Psoas muscle (tissue), 8 donors: Measurements from ENCODE around the gene ZBTB33. TPM values are rescaled to one million over a fixed set of nuclear protein-coding genes. Genes with fewer than 3 reads are reported as not detected.

Source experiments
- ATAC-seq, 4 donors: fragments of 200-7000 bp; cut with Tn5 transposase; one replicate each; pipeline ENCODE4 v1.9.1; 2020; ENCODE audit warnings: moderate library complexity in 3 of 4, mild to moderate bottlenecking in 2 of 4
- DNase-seq, 2 donors: peaks; one replicate each; pipeline ENCODE4 v3.0.0-alpha.2; 2020
- H3K27ac ChIP-seq: fragments of 200-600 bp; one replicate; pipeline ENCODE4 v1.8.0; 2022
- H3K27me3 ChIP-seq, 3 donors: fragments of 200-600 bp in 1 of 3; one replicate each; pipeline versions ENCODE4 v1.6.1 to v1.8.0; 2013 to 2022; ENCODE audit warnings: low read length in 2 of 3, mild to moderate bottlenecking in 2 of 3, moderate library complexity in 1 of 3; ENCODE audit not compliant: insufficient read depth in 3 of 3
- H3K36me3 ChIP-seq, 2 donors: fragments of 200-600 bp in 1 of 2; one replicate each; pipeline versions ENCODE4 v1.6.1 to v1.8.0; 2013 to 2022; ENCODE audit warnings: low read depth in 1 of 2, mild to moderate bottlenecking in 1 of 2, moderate library complexity in 1 of 2; ENCODE audit not compliant: insufficient read depth in 1 of 2
- H3K4me1 ChIP-seq: fragments of 200-600 bp; one replicate; pipeline ENCODE4 v1.8.0; 2022
- H3K4me3 ChIP-seq: fragments of 200-600 bp; one replicate; pipeline ENCODE4 v1.8.0; 2022; ENCODE audit warnings: mild to moderate bottlenecking
- H3K9me3 ChIP-seq: fragments of 200-600 bp; one replicate; pipeline ENCODE4 v1.8.0; 2022
- CTCF ChIP-seq: fragments of 200-600 bp; IDR thresholded peaks from one replicate; pipeline ENCODE4 v1.8.0; 2022; ENCODE audit warnings: antibody characterized with exemption
- WGBS, 3 donors: extraction: QIAGEN DNeasy Blood & Tissue Kit; methylation state at CpG; one replicate each; pipeline versions ENCODE4 v1.1.6 to v1.1.7; 2013; 5-methylcytosine and 5-hydroxymethylcytosine counted together
- intact Hi-C, 2 donors: fragments of 100-400 bp; cut with DNase I; formaldehyde crosslinking; loops; one replicate each; pipeline versions ENCODE4 v1.11.0 to v1.14.2; 2022
- polyA plus RNA-seq, 3 donors: library from polyadenylated mRNA; stranded (reverse); fragments of 200-250 nt; gene quantifications; one replicate each; pipeline ENCODE4 v1.2.3, GENCODE V29; 2013
- total RNA-seq, 4 donors: library from RNA; stranded (reverse); fragmentation: NEBNext Ultra II Directional in 2 of 4; extraction: Animal tissue kit (Norgen Biotek cat#: 25700) in 2 of 4; gene quantifications; one replicate each; pipeline versions ENCODE4 v1.2.1 to v1.2.4, GENCODE V29; 2021 to 2023
- donor health status: healthy with polysubstance abuse.
- donor health status: DM: no; HTN: no; CAD: no; lungs with moderate emphysema.
- donor health status: Bipolar disorder and iron deficiency.
- donor health status: healthy.
- donor health status: DM: yes; HTN: yes; CAD: no.
- donor health status: DM: no; HTN: no; CAD: no.
- donor health status: DM: no; HTN: no; CAD: no.
- donor health status: DM: yes; HTN: yes; CAD: no.

Gene ZBTB33
- total and polyA plus RNA-seq, 7 donors: 2.6 to 11.8 (median 7.5) TPM

GRCh38 chrX:120271218-120271617, 20.6 kb downstream of the ZBTB33 start:
- no peaks in the 10 kb centered on the region for H3K9me3 ChIP-seq
- peaks cover 0 to 7% (median 0%) of the 10 kb centered on the region in 3 donors for H3K27me3 ChIP-seq
- H3K27ac ChIP-seq: no peak overlapping the region
- no peak for TF ChIP-seq CTCF
- H3K4me3 ChIP-seq: no peak overlapping the region
- 69 to 79% (median 70%) methylated on average over 2 of the region's 2 CpGs for WGBS, 3 donors
- H3K4me1 ChIP-seq: no peaks in the 10 kb centered on the region
- intact Hi-C loops: no loop called here
- no peak for DNase-seq
- peak in 2 of 4 donors; percentile 43 to 59 for ATAC-seq
- no peaks in the 10 kb centered on the region for H3K36me3 ChIP-seq

- Histone ChIP-seq H3K9me3 (no peaks in the 10 kb centered on the region), H3K27ac (no peak overlapping the region), H3K4me1 (no peaks in the 10 kb centered on the region), H3K4me3 (no peak overlapping the region), H3K27me3 (peaks cover 0 to 7% (median 0%) of the 10 kb centered on the region in 3 donors), H3K36me3 (no peaks in the 10 kb centered on the region)
- no peak for DNase-seq
- TF ChIP-seq CTCF: no peak
- intact Hi-C loops: no loop called here
- WGBS, 3 donors: 38 to 85% (median 81%) methylated on average over 2 of the region's 2 CpGs
- no peak for ATAC-seq
These were observed 23.5 kb downstream of the ZBTB33 start for GRCh38 chrX:120274145-120274544.

GRCh38 chrX:120274958-120275357, 24.3 kb downstream of the ZBTB33 start:
- WGBS, 3 donors: 43 to 78% (median 64%) methylated on average over 2 of the region's 2 CpGs
- H3K27ac ChIP-seq: no peak overlapping the region
- TF ChIP-seq CTCF: no peak
- no peaks in the 10 kb centered on the region for H3K4me1 ChIP-seq
- intact Hi-C loops: no loop called here
- no peak overlapping the region for H3K4me3 ChIP-seq
- peaks cover 0 to 7% (median 0%) of the 10 kb centered on the region in 3 donors for H3K27me3 ChIP-seq
- ATAC-seq: no peak
- no peaks in the 10 kb centered on the region for H3K9me3 ChIP-seq
- no peak for DNase-seq
- no peaks in the 10 kb centered on the region for H3K36me3 ChIP-seq

- no peaks in the 10 kb centered on the region for H3K4me1 ChIP-seq
- H3K27ac ChIP-seq: no peak overlapping the region
- H3K27me3 ChIP-seq: peaks cover 0 to 6% (median 0%) of the 10 kb centered on the region in 3 donors
- TF ChIP-seq CTCF: no peak
- no peak overlapping the region for H3K4me3 ChIP-seq
- ATAC-seq (no peak), DNase-seq (no peak)
- intact Hi-C loops: no loop called here
- H3K36me3 ChIP-seq: no peaks in the 10 kb centered on the region
- no peaks in the 10 kb centered on the region for H3K9me3 ChIP-seq
- 71 to 89% (median 86%) methylated on average over 10 of the region's 10 CpGs for WGBS, 3 donors
These were observed 30.5 kb downstream of the ZBTB33 start for GRCh38 chrX:120281021-120281624.

- Histone ChIP-seq H3K36me3 (no peaks in the 10 kb centered on the region), H3K9me3 (no peaks in the 10 kb centered on the region), H3K27me3 (peaks cover 0 to 5% (median 0%) of the 10 kb centered on the region in 3 donors), H3K4me1 (no peaks in the 10 kb centered on the region), H3K4me3 (no peak overlapping the region), H3K27ac (no peak overlapping the region)
- DNase-seq (no peak), ATAC-seq (no peak)
- no peak for TF ChIP-seq CTCF
- 50 to 64% (median 54%) methylated on average over 4 of the region's 4 CpGs for WGBS, 3 donors
- intact Hi-C loops: no loop called here
These were observed 31.1 kb downstream of the ZBTB33 start for GRCh38 chrX:120281761-120282160.
